Bone marrow (tissue), 2 donors: ENCODE measurements around the gene CGNL1.
A peak's percentile ranks its signal among the peaks of the same experiment; 100 is the strongest.

Source experiments
- DNase-seq, 2 donors: peaks; one replicate each; lab custom pipeline; 2025; lab: John Stamatoyannopoulos, UW

CGNL1 gene

GRCh38 chr15:57354436-57355123 is 21.7 kb upstream of the CGNL1 start:
- no peak for DNase-seq

DNA sequence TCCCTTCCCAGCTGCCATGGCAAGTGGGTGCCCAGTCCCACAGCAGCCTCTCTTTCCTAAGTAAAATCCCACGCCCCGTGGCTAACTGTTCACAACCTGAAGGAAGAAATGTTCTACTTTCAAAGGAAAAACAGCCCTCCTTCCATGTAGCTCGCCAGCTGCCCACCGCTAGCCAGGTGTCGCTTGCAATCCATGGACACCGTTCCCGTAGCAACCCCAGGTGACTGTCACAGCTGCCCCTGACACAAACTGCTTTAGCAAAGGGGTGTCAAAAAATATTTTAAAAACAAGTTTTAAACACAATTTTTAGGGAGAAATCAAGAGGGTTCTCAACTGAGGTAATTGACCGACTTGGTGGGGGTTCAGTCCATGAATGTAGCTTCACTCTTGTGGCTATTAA is 21.0 kb upstream of the CGNL1 start:
- no peak for DNase-seq

DNA sequence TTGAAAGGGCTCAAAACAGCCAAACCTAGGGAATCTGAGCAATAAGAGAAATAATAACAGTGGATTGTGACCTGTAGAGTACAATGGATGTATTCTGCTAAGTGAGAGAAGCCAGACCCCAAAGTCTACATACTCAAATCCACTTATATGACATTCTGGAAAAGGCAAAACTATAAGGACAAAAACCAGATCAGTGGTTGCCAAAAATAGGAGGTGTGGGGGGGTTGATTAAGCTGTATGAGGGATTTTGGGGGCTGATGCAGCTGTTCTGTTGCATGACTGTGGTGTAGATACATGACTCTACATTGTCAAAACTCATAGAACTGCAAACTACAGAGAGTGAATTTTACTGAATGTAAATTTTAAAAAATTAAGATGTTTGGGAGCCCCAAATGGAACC is 20.1 kb upstream of the CGNL1 start:
- no peak for DNase-seq

DNA sequence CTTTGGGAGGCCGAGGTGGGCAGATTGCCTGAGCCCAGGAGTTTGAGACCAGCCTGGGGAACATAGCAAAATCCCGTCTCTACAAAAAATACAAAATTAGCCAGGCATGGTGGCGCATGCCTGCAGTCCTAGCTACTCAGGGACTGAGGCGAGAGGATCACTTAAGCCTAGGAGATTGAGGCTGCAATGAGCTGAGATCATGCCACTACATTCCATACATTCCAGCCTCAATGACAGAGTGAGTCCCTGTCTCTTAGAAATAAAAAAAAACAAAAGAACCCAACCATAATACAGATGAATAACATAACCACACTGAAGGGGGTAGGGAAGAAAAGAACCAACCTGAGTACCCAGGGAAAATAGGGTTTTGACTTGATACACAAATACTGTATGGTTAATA is 19.7 kb upstream of the CGNL1 start:
- DNase-seq: no peak

GRCh38 chr15:57357799-57358198 is 18.5 kb upstream of the CGNL1 start:
- DNase-seq: no peak

- no peak for DNase-seq
Measured at GRCh38 chr15:57358571-57358970, 17.7 kb upstream of the CGNL1 start.

GRCh38 chr15:57363661-57364060 is 12.6 kb upstream of the CGNL1 start:
- no peak for DNase-seq

- peak in 1 of 2 donors; percentile 58 for DNase-seq
Measured at GRCh38 chr15:57364282-57365007, 11.9 kb upstream of the CGNL1 start.

DNA sequence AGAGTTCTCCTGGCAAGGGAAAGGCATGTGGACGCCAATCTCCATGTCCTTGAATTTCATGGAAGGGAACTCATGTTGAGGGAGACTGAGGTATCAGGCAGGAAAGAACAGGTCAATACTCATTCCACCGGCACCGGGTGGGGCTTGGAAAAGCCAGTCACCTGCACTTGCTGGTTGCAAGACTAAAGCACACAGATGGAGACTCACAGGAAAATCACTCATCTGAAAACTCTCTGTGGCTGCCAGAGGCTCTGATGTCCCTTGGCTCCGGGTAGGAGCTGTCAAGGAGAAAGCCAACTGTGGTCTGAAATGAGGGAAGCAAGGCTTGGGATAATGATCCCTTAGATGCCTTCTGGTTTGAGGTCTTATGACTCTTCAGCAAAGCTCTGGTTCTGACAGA is 8.7 kb upstream of the CGNL1 start:
- DNase-seq: no peak

GRCh38 chr15:57370929-57371328 is 5.4 kb upstream of the CGNL1 start:
- no peak for DNase-seq

DNA sequence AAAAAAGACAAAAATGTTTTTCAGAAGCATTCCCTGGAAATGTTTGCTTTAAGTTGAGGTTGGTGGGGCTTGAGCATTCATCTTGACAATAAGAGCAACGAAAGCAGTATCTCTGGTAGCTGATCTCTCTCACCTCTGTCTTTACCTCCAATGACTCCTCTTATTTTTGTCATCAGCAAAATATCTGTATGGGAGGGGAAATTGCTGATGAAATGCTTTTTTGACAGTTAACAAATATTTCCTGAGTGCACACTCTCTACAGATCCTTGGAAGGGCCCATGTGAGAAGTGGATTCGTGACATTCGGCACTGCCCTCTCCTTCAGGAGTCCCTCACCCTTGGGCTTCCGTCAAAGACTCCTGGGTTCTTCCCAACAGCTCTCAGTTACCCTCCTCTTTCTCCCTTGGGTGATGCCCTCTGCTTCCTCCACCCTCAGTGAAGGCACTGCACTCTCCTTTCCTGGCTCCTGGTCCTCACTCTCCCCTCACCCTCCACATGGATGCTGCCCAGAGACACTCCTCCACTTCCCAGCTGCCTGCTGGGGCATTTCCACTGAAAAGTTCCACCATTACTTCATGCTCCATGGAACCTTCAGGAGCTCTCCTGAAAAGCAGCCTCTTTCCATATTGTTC is 2.9 kb upstream of the CGNL1 start:
- DNase-seq: no peak

DNA sequence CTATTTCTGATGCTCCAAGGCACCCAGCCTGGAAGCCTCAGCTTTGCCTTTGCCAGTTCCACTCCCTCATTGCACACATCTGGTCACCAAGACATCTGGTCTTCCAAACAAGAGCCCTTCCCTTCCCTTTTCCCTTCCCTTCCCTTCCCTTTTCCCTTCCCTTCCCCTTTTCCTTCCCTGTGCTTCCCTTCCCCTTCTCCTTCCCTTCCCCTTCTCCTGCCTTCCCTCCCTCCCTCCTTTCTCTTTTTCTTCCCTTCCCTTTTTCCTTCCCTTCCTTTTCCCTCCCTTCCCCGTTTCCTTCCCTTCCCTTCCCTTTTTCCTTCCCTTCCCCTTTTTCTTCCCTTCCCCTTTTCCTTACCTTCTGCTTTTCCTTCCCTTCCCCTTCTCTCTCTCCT is 2.4 kb upstream of the CGNL1 start:
- no peak for DNase-seq

GRCh38 chr15:57376696-57377477 is 582 bp downstream of the CGNL1 start:
- DNase-seq: no peak

- no peak for DNase-seq
Measured at GRCh38 chr15:57377478-57377847, 1.2 kb downstream of the CGNL1 start.

DNA sequence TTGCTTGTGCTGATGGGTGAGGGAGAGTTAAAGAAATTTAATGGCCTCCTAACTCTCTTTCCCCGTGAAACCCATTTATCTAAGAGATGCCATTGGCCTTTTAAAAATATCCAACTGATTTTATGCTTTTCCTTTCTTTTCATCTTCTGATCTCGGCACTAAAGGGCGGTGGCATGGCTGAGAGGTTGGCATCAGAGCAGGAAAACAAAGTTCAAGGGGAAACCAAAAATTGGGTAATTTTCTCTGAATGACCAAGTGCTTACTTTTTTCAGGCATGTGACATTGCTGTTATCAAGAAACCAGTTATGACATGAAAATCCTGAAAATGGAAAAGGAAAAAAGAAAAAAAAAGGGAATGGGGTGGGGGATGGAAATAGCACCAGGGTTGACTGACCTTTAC is 3.2 kb downstream of the CGNL1 start:
- no peak for DNase-seq

DNA sequence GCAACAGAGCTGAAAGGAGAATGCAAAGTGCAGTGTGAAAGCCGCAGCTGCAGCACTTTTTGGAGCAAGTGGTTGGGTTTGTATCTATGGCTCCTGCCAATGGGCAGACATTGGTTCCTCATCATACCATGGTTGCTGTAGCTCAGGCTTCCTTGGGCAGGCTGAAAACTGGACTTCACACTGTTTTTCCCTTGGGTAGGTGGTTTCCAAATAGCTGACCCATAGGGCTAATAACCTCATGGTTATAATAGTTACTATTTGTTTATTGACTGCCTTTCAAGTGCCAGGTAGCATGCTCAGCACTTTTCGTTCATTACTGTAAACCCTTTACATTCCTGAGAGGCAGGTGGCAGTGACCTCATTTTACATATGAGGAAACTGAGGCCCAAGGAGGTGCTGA is 4.5 kb downstream of the CGNL1 start:
- DNase-seq: no peak

DNA sequence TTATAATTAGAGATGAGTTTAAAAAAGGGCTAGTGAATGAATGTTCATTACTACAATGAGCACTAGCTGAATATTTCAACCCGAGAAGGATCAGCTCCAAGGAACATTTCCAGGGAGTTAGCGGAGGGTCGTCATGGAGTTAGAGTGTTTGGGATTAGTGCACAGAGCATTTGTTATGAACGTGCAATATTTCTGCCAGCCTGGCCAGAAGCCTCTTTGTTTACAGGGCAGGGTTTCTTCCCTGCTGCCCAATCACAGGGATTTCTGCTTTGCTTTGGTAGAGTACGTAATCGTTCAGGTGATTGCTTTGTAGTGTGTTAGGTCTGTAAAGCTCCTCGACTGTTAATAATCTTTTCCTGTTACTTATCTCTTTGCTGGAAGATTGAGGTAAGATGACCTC is 5.9 kb downstream of the CGNL1 start:
- DNase-seq: no peak

DNA sequence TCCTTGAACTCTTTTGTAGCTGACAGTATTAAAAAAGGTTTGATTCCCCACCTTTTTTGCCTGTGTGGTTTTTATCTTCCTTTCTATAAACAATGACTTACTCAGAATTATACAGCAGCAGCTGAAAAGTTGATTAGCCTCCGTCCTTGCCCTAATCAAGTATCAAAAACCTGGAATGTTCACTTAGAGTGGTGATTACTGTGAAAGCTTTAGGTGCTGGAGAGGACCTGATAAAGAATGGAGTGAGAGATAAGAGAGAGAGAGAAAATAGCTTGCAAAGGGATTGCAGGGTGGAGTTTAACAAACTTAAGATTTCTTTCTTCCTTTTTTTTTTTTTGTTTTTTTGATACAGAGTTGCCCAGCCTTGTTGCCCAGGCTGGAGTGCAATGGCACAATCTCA is 6.7 kb downstream of the CGNL1 start:
- DNase-seq: no peak

DNA sequence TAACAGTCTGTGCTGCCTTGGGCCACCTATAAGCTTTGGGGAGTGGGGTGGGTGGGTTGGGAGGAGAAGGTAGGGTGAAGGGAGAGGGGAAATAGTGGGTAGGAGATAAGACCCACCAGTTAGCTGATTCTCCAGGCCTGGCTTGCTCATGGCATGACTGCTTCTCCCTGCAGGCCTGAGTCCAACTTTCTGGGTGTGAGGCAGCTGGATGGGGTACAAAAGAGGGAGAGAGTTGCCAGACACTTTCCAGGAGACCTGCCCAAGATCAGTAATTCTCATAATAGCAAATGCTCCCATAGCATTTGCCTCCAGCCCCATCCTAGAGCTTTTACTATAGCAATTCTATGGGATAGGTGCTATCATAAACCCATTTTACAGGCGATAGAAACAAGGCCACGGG is 7.7 kb downstream of the CGNL1 start:
- no peak for DNase-seq

GRCh38 chr15:57384816-57385215 is 8.5 kb downstream of the CGNL1 start:
- no peak for DNase-seq

- DNase-seq: no peak
Measured at GRCh38 chr15:57385923-57386390, 9.7 kb downstream of the CGNL1 start.

DNA sequence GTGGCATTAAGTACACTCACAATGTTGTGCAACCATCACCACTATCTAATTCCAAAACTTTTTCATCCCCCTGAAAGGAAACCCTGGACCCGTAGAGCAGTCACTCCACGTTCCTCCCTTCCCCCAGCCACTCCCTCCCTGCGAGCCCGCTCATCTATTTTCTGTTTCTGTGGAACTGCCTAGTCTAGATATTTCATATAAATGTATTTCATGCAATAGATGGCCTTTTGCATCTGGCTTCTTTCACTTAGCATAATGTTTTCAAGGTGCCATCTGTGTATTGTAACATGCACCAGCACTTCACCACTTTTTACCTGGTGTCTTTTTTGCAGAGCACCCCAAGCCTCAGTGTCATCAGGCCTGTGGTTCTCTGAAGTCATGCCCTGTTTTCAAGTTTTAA is 10.7 kb downstream of the CGNL1 start:
- no peak for DNase-seq
